Measurements from ENCODE around the gene POU3F1. TPM values are rescaled to one million over a fixed set of nuclear protein-coding genes. Genes with fewer than 3 reads are reported as not detected.

The POU3F1 gene
- total RNA-seq, 2 donors from 2014 or later, result not detected

DNA sequence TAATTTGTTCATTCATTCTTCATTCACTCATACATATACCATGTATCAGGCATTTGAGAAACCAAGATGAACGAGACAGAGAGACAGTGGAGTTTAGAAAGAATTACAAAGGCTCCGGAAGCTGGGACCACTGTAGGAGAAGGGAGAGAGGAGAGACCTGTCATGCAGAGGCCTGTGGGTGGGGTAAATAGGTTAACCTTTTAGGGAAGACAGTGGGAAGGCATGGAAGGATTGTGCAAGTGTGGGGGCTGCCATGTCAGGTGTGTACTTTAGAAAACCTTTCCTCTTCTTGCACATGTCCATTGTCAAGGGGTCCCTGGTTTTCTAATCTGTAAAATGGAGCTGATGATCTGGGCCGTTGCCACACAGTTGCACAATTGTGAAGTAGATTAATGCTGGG, 44.2 kb upstream of the POU3F1 start:
- no peaks in the 10 kb centered on the region for H3K9me3 ChIP-seq
- H3K4me1 ChIP-seq, result no peaks in the 10 kb centered on the region
- no peak overlapping the region for H3K4me3 ChIP-seq
- no peaks in the 10 kb centered on the region for H3K36me3 ChIP-seq
- no peak for DNase-seq (ENCODE audit: low spot score)
- no peak overlapping the region for H3K27ac ChIP-seq
- H3K27me3 ChIP-seq, result no peaks in the 10 kb centered on the region
- TF ChIP-seq, protein P1, sequence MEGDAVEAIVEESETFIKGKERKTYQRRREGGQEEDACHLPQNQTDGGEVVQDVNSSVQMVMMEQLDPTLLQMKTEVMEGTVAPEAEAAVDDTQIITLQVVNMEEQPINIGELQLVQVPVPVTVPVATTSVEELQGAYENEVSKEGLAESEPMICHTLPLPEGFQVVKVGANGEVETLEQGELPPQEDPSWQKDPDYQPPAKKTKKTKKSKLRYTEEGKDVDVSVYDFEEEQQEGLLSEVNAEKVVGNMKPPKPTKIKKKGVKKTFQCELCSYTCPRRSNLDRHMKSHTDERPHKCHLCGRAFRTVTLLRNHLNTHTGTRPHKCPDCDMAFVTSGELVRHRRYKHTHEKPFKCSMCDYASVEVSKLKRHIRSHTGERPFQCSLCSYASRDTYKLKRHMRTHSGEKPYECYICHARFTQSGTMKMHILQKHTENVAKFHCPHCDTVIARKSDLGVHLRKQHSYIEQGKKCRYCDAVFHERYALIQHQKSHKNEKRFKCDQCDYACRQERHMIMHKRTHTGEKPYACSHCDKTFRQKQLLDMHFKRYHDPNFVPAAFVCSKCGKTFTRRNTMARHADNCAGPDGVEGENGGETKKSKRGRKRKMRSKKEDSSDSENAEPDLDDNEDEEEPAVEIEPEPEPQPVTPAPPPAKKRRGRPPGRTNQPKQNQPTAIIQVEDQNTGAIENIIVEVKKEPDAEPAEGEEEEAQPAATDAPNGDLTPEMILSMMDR (IDR thresholded peaks at IDR 0.05), result no peak

DNA sequence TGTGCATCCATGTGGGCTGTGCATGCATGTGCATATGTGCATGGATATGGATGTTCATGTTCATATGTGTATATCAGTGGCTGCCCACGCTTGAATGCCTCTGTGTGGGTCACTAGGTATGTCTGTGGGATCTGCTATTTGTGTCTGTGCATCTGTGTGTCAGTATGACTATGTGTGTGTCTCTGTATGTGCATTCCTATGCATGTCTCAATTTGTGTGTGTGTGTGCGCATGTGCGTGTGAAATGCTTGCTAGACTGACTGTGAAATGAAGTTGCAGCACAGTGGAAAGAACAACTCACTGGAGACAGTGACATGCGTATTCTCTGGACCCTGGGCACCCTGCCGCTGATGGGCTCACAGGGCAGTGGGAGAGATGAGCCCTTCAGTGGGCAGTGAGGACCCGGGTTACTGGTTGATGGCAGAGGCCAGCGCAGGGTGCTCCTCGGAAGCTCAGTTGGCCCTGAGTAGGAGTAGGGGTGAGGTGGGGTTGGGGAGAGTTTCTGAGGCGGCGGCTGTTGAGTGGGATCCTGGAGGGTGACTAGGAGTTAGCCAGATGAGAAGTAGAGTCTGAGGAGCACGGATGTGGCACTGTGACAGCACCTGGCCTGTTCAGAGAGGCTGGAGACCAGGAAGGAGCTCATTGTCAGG, 43.2 kb upstream of the POU3F1 start:
- Histone ChIP-seq H3K9me3 (no peaks in the 10 kb centered on the region), H3K36me3 (no peaks in the 10 kb centered on the region), H3K4me3 (no peak overlapping the region), H3K27ac (no peak overlapping the region), H3K4me1 (no peaks in the 10 kb centered on the region), H3K27me3 (no peaks in the 10 kb centered on the region)
- TF ChIP-seq, protein P1 (IDR thresholded peaks at IDR 0.05), result no peak
- no peak for DNase-seq (ENCODE audit: low spot score)

DNA sequence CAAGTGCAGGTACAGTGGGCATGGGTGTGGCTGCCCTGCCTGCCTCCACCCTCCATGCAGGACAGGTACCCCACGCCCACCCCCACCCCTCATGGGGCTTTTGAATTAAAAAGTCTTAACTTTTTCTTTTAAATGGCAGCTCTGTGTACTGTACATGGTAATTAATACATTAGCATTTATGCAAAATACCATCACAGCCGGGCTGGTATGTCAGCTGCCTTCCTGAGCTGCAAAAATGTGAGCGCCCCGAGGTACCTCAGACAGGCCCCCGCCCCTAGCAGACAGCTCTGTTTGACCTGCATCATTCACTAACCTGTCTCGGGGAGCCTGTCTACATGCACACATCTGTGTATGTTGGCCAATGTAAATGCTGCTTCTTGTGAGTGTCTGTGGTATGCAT, 42.2 kb upstream of the POU3F1 start:
- H3K36me3 ChIP-seq, result no peaks in the 10 kb centered on the region
- H3K27ac ChIP-seq, result no peak overlapping the region
- H3K9me3 ChIP-seq, result no peaks in the 10 kb centered on the region
- H3K4me3 ChIP-seq, result no peak overlapping the region
- TF ChIP-seq, protein P1 (IDR thresholded peaks at IDR 0.05), result no peak
- no peaks in the 10 kb centered on the region for H3K27me3 ChIP-seq
- no peak for DNase-seq (ENCODE audit: low spot score)
- no peaks in the 10 kb centered on the region for H3K4me1 ChIP-seq

DNA sequence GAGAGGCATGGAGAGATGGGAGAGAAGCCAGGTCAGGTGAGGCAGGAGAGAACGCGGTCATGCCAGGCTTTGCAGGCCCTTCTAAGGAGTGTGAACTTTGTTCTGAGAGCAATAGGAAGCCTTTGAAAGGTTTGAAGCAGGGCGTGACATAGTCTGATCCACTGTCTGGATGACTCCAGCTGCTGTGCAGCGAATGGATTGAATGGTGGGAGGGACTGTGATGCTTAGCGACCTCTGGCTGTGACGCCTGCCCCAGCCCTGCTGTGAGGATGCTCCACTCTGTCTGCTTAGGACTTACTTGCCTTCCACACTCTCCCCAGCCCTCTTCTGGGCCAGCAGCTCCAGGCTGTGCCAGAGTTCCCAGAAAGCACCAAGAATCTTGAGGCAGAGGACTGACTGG, 41.8 kb upstream of the POU3F1 start:
- H3K36me3 ChIP-seq, result no peaks in the 10 kb centered on the region
- H3K27me3 ChIP-seq, result no peaks in the 10 kb centered on the region
- TF ChIP-seq, protein P1 (IDR thresholded peaks at IDR 0.05), result no peak

DNA sequence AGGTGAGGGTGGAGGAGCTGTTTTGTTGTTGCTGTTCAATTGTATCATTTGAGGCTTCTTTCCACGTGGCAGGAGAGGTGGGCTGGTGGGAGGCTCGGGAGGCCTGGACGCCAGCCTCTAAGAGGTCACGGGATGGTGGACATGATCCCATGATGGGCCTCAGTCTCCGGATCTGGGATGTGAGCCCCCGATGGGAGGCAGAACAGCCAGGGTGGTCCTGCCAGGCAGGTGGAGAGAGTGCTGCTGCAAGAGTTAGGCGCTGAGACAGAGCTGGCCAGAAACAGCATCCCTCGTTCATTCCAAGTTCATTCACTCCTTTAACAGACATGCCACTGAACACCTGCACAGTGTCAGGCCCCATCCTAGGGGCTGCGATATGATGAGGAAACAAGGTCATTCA, 41.1 kb upstream of the POU3F1 start:
- Histone ChIP-seq H3K27ac (no peak overlapping the region), H3K4me3 (no peak overlapping the region), H3K4me1 (no peaks in the 10 kb centered on the region), H3K36me3 (no peaks in the 10 kb centered on the region), H3K27me3 (no peaks in the 10 kb centered on the region), H3K9me3 (no peaks in the 10 kb centered on the region)
- DNase-seq (ENCODE audit: low spot score), result no peak
- TF ChIP-seq, protein P1 (IDR thresholded peaks at IDR 0.05), result no peak

More for the DNA sequence above, 41.8 kb upstream of the POU3F1 start:
- H3K9me3 ChIP-seq, result no peaks in the 10 kb centered on the region
- H3K27ac ChIP-seq, result no peak overlapping the region
- no peak for DNase-seq (ENCODE audit: low spot score)
- H3K4me3 ChIP-seq, result no peak overlapping the region
- no peaks in the 10 kb centered on the region for H3K4me1 ChIP-seq
